GM23338 (cell line): Measurements from ENCODE around the gene GABRQ.

Source experiments
- CREB1 ChIP-seq: fragments of 250-450 bp; sonication (Bioruptor Pico); IDR thresholded peaks from 2 replicates; pipeline ENCODE4 v1.5.0; 2020; ENCODE audit warnings: low read depth, mild to moderate bottlenecking, moderate library complexity
- EZH2 ChIP-seq: fragments of 200-600 bp; sonication (generic); IDR thresholded peaks from one replicate; pipeline ENCODE4 v1.8.0; 2017; ENCODE audit warnings: antibody characterized with exemption, mild to moderate bottlenecking, low read depth; ENCODE audit not compliant: unreplicated experiment
- EZH2phosphoT487 ChIP-seq: fragments of 200-600 bp; sonication (generic); IDR thresholded peaks from one replicate; pipeline ENCODE4 v1.8.1; 2018; ENCODE audit warnings: antibody characterized with exemption; ENCODE audit not compliant: unreplicated experiment
- JUNB ChIP-seq: IDR thresholded peaks from one replicate; pipeline ENCODE4 v1.6.1; 2016; ENCODE audit warnings: antibody characterized with exemption; ENCODE audit not compliant: unreplicated experiment
- NANOG ChIP-seq: IDR thresholded peaks from 2 replicates; pipeline ENCODE4 v1.6.1; 2016; ENCODE audit warnings: antibody characterized with exemption, borderline replicate concordance
- POLR2AphosphoS5 ChIP-seq: IDR thresholded peaks from 2 replicates; pipeline ENCODE4 v1.6.1; 2016; ENCODE audit warnings: antibody characterized with exemption, low read depth
- REST ChIP-seq: IDR thresholded peaks from one replicate; pipeline ENCODE4 v1.6.1; 2018; ENCODE audit warnings: antibody characterized with exemption; ENCODE audit not compliant: unreplicated experiment
- STAT1 ChIP-seq: IDR thresholded peaks from one replicate; pipeline ENCODE4 v1.6.1; 2016; ENCODE audit warnings: antibody characterized with exemption; ENCODE audit not compliant: unreplicated experiment
- ZNF114 ChIP-seq: fragments of 250-450 bp; sonication (Bioruptor Pico); IDR thresholded peaks from 2 replicates; pipeline ENCODE4 v1.5.0; 2020; ENCODE audit warnings: mild to moderate bottlenecking, moderate library complexity
- TF ChIP-seq, protein P1 (sequence below), 2 experiments: fragments of 200-600 bp in 1 of 2; sonication (generic) in 1 of 2; conservative IDR thresholded peaks; 2 replicates each; pipeline versions ENCODE4 v1.5.1 to v1.6.1; 2016 to 2017; ENCODE audit warnings: antibody characterized with exemption in 2 of 2, low read depth in 2 of 2, mild to moderate bottlenecking in 2 of 2, moderate library complexity in 1 of 2
- TF ChIP-seq, protein P2 (sequence below): IDR thresholded peaks from 2 replicates; pipeline ENCODE4 v1.6.1; 2016; ENCODE audit warnings: antibody characterized with exemption

GRCh38 chrX:152656890-152657289, 19.2 kb downstream of the GABRQ start:
- TF ChIP-seq, protein P1, sequence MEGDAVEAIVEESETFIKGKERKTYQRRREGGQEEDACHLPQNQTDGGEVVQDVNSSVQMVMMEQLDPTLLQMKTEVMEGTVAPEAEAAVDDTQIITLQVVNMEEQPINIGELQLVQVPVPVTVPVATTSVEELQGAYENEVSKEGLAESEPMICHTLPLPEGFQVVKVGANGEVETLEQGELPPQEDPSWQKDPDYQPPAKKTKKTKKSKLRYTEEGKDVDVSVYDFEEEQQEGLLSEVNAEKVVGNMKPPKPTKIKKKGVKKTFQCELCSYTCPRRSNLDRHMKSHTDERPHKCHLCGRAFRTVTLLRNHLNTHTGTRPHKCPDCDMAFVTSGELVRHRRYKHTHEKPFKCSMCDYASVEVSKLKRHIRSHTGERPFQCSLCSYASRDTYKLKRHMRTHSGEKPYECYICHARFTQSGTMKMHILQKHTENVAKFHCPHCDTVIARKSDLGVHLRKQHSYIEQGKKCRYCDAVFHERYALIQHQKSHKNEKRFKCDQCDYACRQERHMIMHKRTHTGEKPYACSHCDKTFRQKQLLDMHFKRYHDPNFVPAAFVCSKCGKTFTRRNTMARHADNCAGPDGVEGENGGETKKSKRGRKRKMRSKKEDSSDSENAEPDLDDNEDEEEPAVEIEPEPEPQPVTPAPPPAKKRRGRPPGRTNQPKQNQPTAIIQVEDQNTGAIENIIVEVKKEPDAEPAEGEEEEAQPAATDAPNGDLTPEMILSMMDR (conservative IDR thresholded peaks at IDR 0.05; ENCODE audit: low read depth in 2 of 2): no peak
- no peak for TF ChIP-seq EZH2phosphoT487
- TF ChIP-seq EZH2: no peak
- no peak for TF ChIP-seq NANOG
- no peak for TF ChIP-seq POLR2AphosphoS5
- TF ChIP-seq ZNF114: no peak
- TF ChIP-seq CREB1 (CRISPR knock-in tag): no peak
- TF ChIP-seq JUNB: no peak
- TF ChIP-seq REST: no peak
- TF ChIP-seq, protein P2, sequence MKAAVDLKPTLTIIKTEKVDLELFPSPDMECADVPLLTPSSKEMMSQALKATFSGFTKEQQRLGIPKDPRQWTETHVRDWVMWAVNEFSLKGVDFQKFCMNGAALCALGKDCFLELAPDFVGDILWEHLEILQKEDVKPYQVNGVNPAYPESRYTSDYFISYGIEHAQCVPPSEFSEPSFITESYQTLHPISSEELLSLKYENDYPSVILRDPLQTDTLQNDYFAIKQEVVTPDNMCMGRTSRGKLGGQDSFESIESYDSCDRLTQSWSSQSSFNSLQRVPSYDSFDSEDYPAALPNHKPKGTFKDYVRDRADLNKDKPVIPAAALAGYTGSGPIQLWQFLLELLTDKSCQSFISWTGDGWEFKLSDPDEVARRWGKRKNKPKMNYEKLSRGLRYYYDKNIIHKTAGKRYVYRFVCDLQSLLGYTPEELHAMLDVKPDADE: no peak
- no peak for TF ChIP-seq STAT1
